ENCODE data around the gene CHEK2.
"Not testable (repeated sequence)": the region's sequence is repeated elsewhere in the genome, so short reads cannot be mapped to it uniquely, and the experiment has no call there.

The CHEK2 gene

GRCh38 chr22:28693041-28693760 lies 48.4 kb downstream of the CHEK2 start:
- DNase-seq = not testable (repeated sequence)

- DNase-seq = not testable (repeated sequence)
These were observed 51.8 kb downstream of the CHEK2 start for GRCh38 chr22:28689796-28690195.

DNA sequence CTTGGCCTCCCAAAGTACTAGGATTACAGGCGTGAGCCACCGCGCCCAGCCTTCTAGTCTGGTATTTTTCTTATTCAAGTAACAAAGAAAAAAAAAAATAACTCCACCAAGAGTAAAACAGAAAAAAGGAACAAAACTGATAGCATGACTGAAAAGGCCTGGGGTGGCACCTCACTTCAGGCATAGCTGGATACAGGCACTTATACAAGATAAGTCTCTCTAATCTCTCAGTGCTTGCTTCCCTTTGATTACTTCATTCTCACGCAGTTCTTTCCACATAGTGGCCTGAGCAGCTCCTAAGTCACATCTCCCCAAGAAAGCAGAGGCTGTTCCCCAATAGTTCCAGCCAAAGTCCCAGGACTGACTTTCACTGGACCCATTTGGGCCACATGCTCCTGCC lies 58.7 kb downstream of the CHEK2 start:
- not testable (repeated sequence) for DNase-seq

GRCh38 chr22:28680813-28681490 lies 60.7 kb downstream of the CHEK2 start:
- DNase-seq = not testable (repeated sequence)

DNA sequence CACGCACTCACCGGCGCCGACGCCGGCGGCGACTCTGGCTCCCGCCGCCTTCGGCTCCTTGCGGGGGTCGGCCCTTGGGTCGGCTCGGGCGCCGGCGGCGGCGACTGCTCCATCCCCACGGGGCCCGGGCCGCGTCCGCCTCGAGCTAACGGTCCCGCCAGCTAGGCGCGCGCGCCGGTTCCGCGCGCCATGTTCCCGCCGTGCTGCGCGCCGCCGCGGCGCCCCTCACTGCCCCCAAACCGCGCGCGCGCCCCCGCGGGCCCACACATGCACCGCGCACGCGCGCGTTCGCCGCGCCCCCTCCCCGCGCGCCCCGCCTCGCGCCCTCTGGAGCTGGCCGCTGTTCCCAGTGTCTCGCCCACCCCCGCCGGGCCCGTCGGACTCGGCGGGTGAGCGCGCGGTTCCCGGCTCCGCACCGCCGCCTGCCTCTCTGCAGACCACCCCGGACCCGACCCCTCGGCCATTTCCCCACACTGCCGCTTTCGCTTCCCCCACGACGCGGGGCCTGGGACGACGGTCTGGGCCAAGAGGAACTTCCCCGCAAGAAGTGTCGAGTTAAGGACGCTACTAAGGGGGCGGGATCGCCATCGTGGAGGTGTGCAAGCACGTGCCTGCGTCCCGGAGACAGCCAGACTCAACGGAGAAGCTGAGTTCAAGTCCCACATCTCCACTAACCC lies 61.9 kb downstream of the CHEK2 start, which contains the start of gene TTC28:
TSS of gene TTC28 (minus strand) at position 230 of the 677 bp plus-strand sequence. CDS start at position 113, 117 bp downstream.
- peak; percentile 85 for DNase-seq

DNA sequence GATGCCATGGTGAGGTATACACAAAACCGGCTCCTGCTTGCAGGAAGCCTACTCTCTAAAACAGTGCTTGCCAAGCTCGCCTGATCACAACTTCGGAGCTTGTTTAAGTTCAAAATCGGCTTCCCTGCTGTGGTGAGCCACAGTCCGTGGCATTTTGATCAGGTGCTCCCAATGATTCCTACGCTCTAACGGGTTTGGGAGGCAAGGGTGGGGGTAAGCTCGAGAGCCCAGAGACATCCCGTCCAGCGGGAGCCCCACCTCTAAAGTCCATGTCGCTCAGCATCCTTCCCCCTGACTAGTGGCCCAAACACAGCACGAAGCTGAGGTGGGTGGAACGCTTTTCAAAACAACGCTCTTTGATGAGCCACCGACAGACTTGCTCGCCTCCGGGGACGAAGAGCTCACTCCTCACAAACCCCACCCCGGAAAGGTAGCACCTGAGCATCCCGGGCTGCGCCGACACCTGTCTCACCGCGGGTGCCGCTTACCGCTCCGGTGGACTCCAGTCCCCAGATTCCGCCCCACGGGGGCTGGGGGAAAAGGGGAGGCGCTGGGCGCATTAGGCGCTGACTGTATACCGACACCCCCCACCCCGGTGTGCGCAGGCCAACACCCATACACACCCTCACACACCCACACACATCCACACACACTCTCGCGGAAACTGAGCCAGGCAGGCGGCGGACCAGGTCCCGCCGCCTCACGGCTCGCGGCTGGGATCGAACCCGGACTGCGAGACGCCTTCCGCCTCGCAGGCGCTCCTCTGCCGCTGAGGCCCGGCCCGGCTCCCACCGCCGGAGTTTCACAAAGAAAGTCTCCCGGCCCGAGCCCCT lies 62.6 kb downstream of the CHEK2 start:
- DNase-seq = peak; percentile 80

DNA sequence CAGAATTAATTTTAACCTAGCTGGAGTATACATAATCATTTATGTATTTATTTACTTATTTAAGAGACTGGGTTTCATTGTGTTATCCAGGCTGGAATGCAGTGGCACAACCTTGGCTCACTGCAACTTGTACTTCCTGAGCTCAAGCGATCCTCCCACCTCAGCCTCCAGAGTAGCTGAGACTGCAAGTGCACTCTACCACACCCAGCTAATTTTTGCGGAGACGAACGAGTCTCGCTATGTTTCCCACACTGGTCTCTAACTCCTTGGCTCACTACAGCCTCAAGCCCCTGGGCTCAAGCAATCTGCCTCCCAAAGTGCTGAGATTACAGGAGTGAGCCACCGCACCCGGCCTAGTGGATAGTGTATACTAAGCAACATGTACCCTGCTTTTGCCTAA lies 63.5 kb downstream of the CHEK2 start:
- not testable (repeated sequence) for DNase-seq

DNA sequence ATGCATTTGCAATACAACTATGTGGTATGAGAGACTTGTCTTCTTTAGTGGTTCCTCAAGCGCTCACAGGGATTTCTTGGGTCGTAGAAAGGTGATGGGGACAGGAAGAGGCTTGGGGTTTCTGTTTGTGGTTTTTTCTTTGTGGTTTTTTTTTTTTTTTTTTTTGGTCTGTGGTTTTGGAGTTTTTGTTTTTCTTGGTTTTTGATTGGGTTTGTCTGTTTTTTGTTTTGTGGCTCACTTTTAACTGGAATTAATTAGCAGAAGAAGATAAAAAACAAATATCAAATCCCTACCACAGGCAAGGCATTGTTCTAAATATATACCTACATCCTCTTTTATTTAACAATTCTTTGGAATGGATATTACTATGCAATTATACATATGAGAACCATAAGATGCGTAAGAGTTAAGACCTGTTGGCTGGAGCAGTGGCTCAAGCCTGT lies 67.5 kb downstream of the CHEK2 start:
- no peak for DNase-seq

- DNase-seq = no peak
These were observed 70.9 kb downstream of the CHEK2 start for GRCh38 chr22:28670756-28671155.

GRCh38 chr22:28670161-28670560 lies 71.5 kb downstream of the CHEK2 start:
- DNase-seq = no peak

DNA sequence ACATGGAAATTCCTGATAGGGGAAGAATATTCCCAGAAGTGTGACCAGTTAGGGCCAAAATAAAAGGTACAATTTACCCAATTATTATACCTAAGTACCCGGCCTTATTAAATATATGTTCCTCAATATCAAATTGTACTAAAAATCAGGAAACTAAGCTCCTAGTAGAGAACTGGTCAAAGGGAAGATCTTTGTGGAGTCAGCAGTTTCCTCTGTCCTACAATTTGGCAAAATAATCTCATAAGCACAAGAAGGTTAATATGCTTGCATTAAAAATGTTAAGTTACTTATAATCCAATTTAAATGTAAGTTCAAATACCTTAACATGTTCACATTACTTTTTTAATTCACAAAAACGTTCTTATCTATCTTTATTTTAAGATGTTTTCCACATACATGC lies 72.2 kb downstream of the CHEK2 start:
- no peak for DNase-seq

DNA sequence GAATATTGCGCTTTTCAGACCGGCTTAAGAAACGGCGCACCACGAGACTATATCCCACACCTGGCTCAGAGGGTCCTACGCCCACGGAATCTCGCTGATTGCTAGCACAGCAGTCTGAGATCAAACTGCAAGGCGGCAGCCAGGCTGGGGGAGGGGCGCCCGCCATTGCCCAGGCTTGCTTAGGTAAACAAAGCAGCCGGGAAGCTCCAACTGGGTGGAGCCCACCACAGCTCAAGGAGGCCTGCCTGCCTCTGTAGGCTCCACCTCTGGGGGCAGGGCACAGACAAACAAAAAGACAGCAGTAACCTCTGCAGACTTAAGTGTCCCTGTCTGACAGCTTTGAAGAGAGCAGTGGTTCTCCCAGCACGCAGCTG lies 78.1 kb downstream of the CHEK2 start:
- not testable (repeated sequence) for DNase-seq

DNA sequence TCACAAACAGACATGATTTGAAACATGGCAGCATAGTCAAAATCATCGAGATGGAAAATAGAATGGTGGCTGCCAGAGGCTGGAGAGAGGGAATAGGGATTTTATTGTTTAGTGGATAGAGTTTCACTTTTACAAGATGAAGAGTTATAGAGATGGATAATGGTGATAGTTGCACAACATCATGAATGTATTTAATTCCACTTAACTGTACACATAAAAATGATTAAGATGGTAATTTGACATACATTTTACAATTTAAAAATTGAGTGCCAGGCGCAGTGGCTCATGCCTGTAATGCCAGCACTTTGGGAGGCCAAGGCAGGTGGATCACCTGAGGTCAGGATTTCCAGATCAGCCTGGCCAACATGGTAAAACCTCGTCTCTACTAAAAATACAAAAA lies 83.2 kb downstream of the CHEK2 start:
- DNase-seq = no peak

GRCh38 chr22:28656181-28656580 lies 85.4 kb downstream of the CHEK2 start:
- no peak for DNase-seq

GRCh38 chr22:28650463-28650862 lies 91.2 kb downstream of the CHEK2 start:
- no peak for DNase-seq

DNA sequence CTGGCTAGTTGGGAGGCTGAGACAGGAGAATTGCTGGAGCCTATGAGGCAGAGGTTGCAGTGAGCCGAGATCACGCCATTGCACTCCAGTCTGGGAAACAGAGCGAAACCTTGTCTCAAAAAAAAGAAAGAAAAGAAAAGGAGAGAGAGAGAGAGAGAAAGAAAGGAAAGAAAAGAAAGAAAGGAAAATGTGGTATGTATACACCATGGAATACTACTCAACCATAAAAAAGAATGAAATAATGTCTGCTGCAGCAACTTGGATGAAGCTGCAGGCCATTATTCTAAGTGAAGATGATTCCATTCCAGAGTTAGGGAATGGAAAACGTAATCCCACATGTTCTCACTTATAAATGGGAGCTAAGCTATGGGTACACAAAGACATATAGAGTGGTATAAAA lies 92.8 kb downstream of the CHEK2 start:
- no peak for DNase-seq

DNA sequence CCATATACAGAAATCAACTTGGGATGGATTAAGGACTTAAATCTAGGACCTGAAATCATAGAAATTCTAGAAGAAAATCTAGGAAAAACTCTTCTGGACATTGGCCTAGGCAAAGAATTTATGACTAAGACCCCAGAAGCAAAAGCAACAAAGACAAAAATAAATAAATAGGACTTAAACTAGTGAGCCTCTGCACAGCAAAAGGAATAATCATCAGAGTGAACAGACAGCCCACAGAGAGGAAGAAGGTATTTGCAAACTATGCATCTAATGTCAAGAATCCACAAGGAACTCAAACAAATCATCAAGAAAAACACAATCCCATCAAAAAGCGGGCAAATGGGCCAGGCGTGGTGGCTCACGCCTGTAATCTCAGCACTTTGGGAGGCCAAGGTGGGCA lies 94.4 kb downstream of the CHEK2 start:
- DNase-seq = no peak

GRCh38 chr22:28639321-28639720 lies 102.3 kb downstream of the CHEK2 start:
- DNase-seq = no peak

All from right kidney (tissue), 1 donor.